A549 (cell line): ENCODE results near the gene PLEKHN1. TPM values are rescaled to one million over a fixed set of nuclear protein-coding genes. Genes with fewer than 3 reads are reported as not detected.

Experiments used
- ATAC-seq, 2 experiments: fragments of 200-7000 bp in 1 of 2; fragments of >200 bp in 1 of 2; cut with Nextera tagmentation in 1 of 2; cut with Tn5 transposase in 1 of 2; 3 replicates each; pipeline versions ENCODE4 v1.8.0 to v1.9.1; 2018 to 2020; ENCODE audit warnings: mild to moderate bottlenecking in 1 of 2, moderate library complexity in 1 of 2
- CTCF ChIA-PET: fragments of 300-600 bp; sonication (Branson Sonifier 250); formaldehyde crosslinking; extraction: SDS; loops from one replicate; lab custom pipeline; 2021; ENCODE audit warnings: antibody characterized with exemption, inconsistent platforms; lab: Yijun Ruan, JAX
- POLR2A ChIA-PET: fragments of 350-600 bp; formaldehyde crosslinking; extraction: SDS; loops from one replicate; lab custom pipeline; 2021; ENCODE audit warnings: antibody characterized with exemption, inconsistent platforms; lab: Yijun Ruan, JAX
- DNase-seq, 2 experiments: peaks; one replicate each; pipeline versions ENCODE4 v3.0.0 to v3.0.0-alpha.2; 2011 to 2016; ENCODE audit warnings: low read depth in 1 of 2, low spot score in 1 of 2
- FAIRE-seq: peaks from 2 replicates; lab custom pipeline; 2011; peaks lifted over from hg19 to GRCh38; lab: Jason Lieb, UNC
- H3K27ac ChIP-seq, 2 experiments: fragments of >200 bp; sonication (Bioruptor Twin); formaldehyde crosslinking; 3 replicates each; pipeline ENCODE4 v1.5.1; 2016 to 2017
- H3K4me1 ChIP-seq: fragments of >200 bp; sonication (Bioruptor Twin); formaldehyde crosslinking; 3 replicates; pipeline ENCODE4 v1.6.1; 2016
- H3K4me2 ChIP-seq: fragments of >200 bp; sonication (Bioruptor Twin); formaldehyde crosslinking; 3 replicates; pipeline ENCODE4 v1.6.1; 2016
- H3K4me3 ChIP-seq: fragments of >200 bp; sonication (Bioruptor Twin); formaldehyde crosslinking; 3 replicates; pipeline ENCODE4 v1.5.1; 2016
- H3K9me3 ChIP-seq: fragments of >200 bp; sonication (Bioruptor Twin); formaldehyde crosslinking; 3 replicates; pipeline ENCODE4 v1.6.1; 2016
- BHLHE40 ChIP-seq: IDR thresholded peaks from 2 replicates; pipeline ENCODE4 v1.6.1; 2012; ENCODE audit warnings: low read depth, low read length, inconsistent platforms
- CBX8 ChIP-seq: fragments of 200-600 bp; sonication (generic); IDR thresholded peaks from 2 replicates; pipeline ENCODE4 v1.6.1; 2016
- CHD4 ChIP-seq: fragments of 200-600 bp; sonication (generic); IDR thresholded peaks from 2 replicates; pipeline ENCODE4 v1.6.1; 2016; ENCODE audit warnings: antibody characterized with exemption, mild to moderate bottlenecking, borderline replicate concordance
- EP300 ChIP-seq, 2 experiments: fragments of >200 bp; sonication (Bioruptor Twin); formaldehyde crosslinking; IDR thresholded peaks; 2 replicates in 1 of 2; 3 replicates in 1 of 2; pipeline ENCODE4 v1.6.1; 2016 to 2017
- FOSB ChIP-seq: fragments of 250-450 bp; sonication (Bioruptor Pico); IDR thresholded peaks from 2 replicates; pipeline ENCODE4 v1.5.0; 2020; ENCODE audit warnings: mild to moderate bottlenecking, moderate library complexity
- FOSL2 ChIP-seq, 2 experiments: fragments of 450-650 bp in 1 of 2; fragments of >200 bp in 1 of 2; sonication (Bioruptor Twin) in 1 of 2; formaldehyde crosslinking; IDR thresholded peaks; 2 replicates each; pipeline versions ENCODE4 v1.5.0 to v1.6.1; 2016 to 2020; ENCODE audit warnings: mild to moderate bottlenecking in 1 of 2, moderate library complexity in 1 of 2
- FOXS1 ChIP-seq: fragments of 250-450 bp; sonication (Bioruptor Pico); IDR thresholded peaks from 2 replicates; pipeline ENCODE4 v1.5.0; 2020; ENCODE audit warnings: mild to moderate bottlenecking, moderate library complexity
- HEYL ChIP-seq: fragments of 250-450 bp; sonication (Bioruptor Pico); IDR thresholded peaks from 2 replicates; pipeline ENCODE4 v1.8.0; 2021; ENCODE audit warnings: mild to moderate bottlenecking, moderate library complexity
- HOXA7 ChIP-seq: fragments of 250-450 bp; sonication (Bioruptor Pico); IDR thresholded peaks from 2 replicates; pipeline ENCODE4 v1.5.0; 2020; ENCODE audit warnings: mild to moderate bottlenecking, moderate library complexity
- HOXB5 ChIP-seq: fragments of 250-450 bp; sonication (Bioruptor Pico); IDR thresholded peaks from 2 replicates; pipeline ENCODE4 v1.5.0; 2020; ENCODE audit warnings: mild to moderate bottlenecking, moderate library complexity
- KDM1A ChIP-seq: fragments of 200-600 bp; sonication (generic); IDR thresholded peaks from 2 replicates; pipeline ENCODE4 v1.6.1; 2016; ENCODE audit warnings: low read depth, mild to moderate bottlenecking
- NFE2L2 ChIP-seq: fragments of 150-350 bp; conservative IDR thresholded peaks from 2 replicates; pipeline ENCODE4 v1.6.1; 2014; ENCODE audit warnings: low read length
- PHF8 ChIP-seq: fragments of 200-600 bp; sonication (generic); IDR thresholded peaks from 2 replicates; pipeline ENCODE4 v1.6.1; 2016; ENCODE audit warnings: low read depth, mild to moderate bottlenecking, antibody characterized with exemption, moderate library complexity, borderline replicate concordance
- POLR2AphosphoS2 ChIP-seq: conservative IDR thresholded peaks from 2 replicates; pipeline ENCODE4 v1.6.1; 2012; ENCODE audit warnings: low read length, improper control_type of control experiment, inconsistent platforms
- RAD21 ChIP-seq, 2 experiments: fragments of >200 bp in 1 of 2; sonication (Bioruptor Twin) in 1 of 2; formaldehyde crosslinking in 1 of 2; IDR thresholded peaks in 1 of 2; conservative IDR thresholded peaks in 1 of 2; 2 replicates in 1 of 2; 3 replicates in 1 of 2; pipeline ENCODE4 v1.6.1; 2012 to 2018; ENCODE audit warnings: inconsistent platforms in 1 of 2
- RFX5 ChIP-seq: fragments of 450-650 bp; IDR thresholded peaks from 2 replicates; pipeline ENCODE4 v1.7.1; 2014; ENCODE audit warnings: antibody characterized with exemption, mild to moderate bottlenecking, moderate library complexity
- SREBF2 ChIP-seq: fragments of 450-650 bp; IDR thresholded peaks from 2 replicates; pipeline ENCODE4 v1.6.1; 2014; ENCODE audit warnings: mild to moderate bottlenecking, moderate library complexity
- TFCP2L1 ChIP-seq: fragments of 250-450 bp; sonication (Bioruptor Pico); IDR thresholded peaks from 2 replicates; pipeline ENCODE4 v1.5.0; 2021; ENCODE audit warnings: mild to moderate bottlenecking
- TP53 ChIP-seq: fragments of 250-450 bp; sonication (Bioruptor Pico); IDR thresholded peaks from 2 replicates; pipeline ENCODE4 v1.5.0; 2021; ENCODE audit warnings: mild to moderate bottlenecking, moderate library complexity
- ZC3H11A ChIP-seq: fragments of 450-650 bp; IDR thresholded peaks from 2 replicates; pipeline ENCODE4 v1.6.1; 2014; ENCODE audit warnings: antibody characterized with exemption, mild to moderate bottlenecking
- ZSCAN20 ChIP-seq: fragments of 250-450 bp; sonication (Bioruptor Pico); IDR thresholded peaks from 2 replicates; pipeline ENCODE4 v1.8.0; 2022; ENCODE audit warnings: mild to moderate bottlenecking, moderate library complexity
- WGBS: methylation state at CpG from one replicate; pipeline ENCODE4 v1.1.6; 2017; ENCODE audit errors: missing lambda C conversion rate; 5-methylcytosine and 5-hydroxymethylcytosine counted together
- polyA plus RNA-seq, 4 experiments: library from polyadenylated mRNA; depleted of rRNA in 3 of 4; stranded (reverse); fragments of >200 nt; fragmentation: RNase III in 1 of 4; extraction: RNeasy Plus Mini Kit Qiagen cat#74134 plus additional on column Dnase treatment in 1 of 4; gene quantifications; 2 replicates in 3 of 4; 3 replicates in 1 of 4; pipeline ENCODE4 v1.2.3, GENCODE V29; 2011 to 2017
- TF ChIP-seq, protein P1 (sequence below): fragments of 450-650 bp; IDR thresholded peaks from 2 replicates; pipeline ENCODE4 v1.6.1; 2014; ENCODE audit warnings: antibody characterized with exemption
- TF ChIP-seq, protein P2 (sequence below): fragments of 250-450 bp; sonication (Bioruptor Pico); IDR thresholded peaks from 2 replicates; pipeline ENCODE4 v1.5.0; 2021; ENCODE audit warnings: mild to moderate bottlenecking, moderate library complexity, borderline replicate concordance
- TF ChIP-seq, protein P3 (sequence below): fragments of >200 bp; sonication (Bioruptor Twin); formaldehyde crosslinking; IDR thresholded peaks from 3 replicates; pipeline ENCODE4 v1.6.1; 2016
- TF ChIP-seq, protein P4 (sequence below): fragments of >200 bp; sonication (Bioruptor Twin); formaldehyde crosslinking; IDR thresholded peaks from 3 replicates; pipeline ENCODE4 v1.5.1; 2016
- TF ChIP-seq, protein P5 (sequence below): IDR thresholded peaks from 2 replicates; pipeline ENCODE4 v1.6.1; 2012

Gene PLEKHN1
- polyA plus RNA-seq, 2 of the 4 experiments (the other 2 are of a cell fraction), result 0.75 to 3.2 TPM

DNA sequence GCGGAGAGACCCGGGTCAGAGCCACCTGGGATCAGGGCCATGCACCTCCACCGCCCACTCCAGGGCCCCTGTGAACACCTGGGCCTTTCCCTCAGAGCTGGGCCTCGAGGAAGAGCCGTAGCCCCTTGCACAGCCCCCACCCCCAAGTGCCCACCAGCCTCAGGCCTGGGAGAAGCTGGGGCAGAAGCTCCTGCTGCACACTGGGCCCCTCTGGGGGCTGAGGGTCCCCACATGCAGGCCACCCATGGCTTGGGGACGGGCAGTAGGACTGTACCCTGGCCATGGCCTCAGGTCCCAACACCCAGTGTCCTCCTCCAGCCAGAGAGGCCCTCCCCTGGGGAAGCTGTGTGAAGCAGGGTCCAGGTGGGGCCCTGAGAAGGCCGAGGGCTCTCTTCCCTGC, 13.7 kb upstream of the PLEKHN1 start (continued):
- no peak for TF ChIP-seq CHD4
- TF ChIP-seq KDM1A, result no peak

DNA sequence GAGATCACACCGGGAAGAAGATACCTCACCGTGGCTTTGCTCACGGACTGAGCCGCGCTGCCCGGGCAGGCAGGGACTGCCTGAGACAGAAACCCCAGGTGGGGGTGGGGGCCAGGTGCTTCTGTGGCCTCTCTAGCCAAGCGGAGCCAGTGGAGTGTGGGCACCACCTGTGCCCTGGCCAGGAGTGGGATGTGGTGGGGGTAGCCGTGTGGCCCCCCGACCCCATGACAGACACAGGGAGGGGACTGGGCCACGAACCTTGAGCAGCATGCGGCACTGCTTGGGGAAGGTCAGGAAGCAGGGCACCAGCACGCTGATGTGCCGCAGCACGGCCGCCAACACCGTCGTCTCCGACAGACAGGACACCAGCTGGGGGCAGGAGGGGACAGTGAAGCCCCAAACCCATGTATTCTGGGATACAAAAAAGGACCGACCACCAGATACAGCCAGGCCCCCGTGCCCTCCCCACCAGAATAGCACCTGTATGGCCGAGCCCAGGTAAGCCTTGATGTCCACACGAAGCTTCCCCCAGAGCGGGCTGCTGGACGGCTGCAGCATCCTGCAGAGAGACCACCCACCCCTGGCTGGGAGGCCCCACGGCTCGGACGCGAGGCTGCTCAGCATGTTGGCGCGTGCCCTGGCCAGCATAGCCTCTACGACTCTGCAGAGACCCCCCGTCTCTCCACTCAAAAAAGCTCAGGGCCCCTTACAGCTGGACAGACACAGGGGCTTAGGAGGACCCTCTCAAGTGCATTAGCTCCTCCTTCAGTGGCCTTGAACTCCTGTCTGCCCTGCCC, 12.6 kb upstream of the PLEKHN1 start:
- Histone ChIP-seq H3K4me2 (no peak overlapping the region), H3K4me1 (peaks cover 9% of the 10 kb centered on the region; the same call in 2 of the 3 replicates), H3K27ac (no peak overlapping the region), H3K9me3 (no peaks in the 10 kb centered on the region), H3K4me3 (no peak overlapping the region)
- DNase-seq (no peak), FAIRE-seq (no peak), ATAC-seq (no peak)
- WGBS, result 98% methylated on average over 16 of the region's 32 CpGs
- POLR2A ChIA-PET, result no interaction called here
- CTCF ChIA-PET, result interaction anchor here (0.5 to 2.3 kb wide), 6 partner anchors 10 to 23 kb away, joined by 3 to 9 read pairs (median 3); no protein-coding TSS in a partner anchor
- no peak for TF ChIP-seq SREBF2
- TF ChIP-seq, protein P1, sequence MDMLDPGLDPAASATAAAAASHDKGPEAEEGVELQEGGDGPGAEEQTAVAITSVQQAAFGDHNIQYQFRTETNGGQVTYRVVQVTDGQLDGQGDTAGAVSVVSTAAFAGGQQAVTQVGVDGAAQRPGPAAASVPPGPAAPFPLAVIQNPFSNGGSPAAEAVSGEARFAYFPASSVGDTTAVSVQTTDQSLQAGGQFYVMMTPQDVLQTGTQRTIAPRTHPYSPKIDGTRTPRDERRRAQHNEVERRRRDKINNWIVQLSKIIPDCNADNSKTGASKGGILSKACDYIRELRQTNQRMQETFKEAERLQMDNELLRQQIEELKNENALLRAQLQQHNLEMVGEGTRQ, result no peak
- TF ChIP-seq ZC3H11A, result no peak
- no peak for TF ChIP-seq FOSB
- no peak for TF ChIP-seq TP53 (CRISPR knock-in tag)
- TF ChIP-seq RAD21 (conservative IDR thresholded peaks at IDR 0.05 in 1 of 2, IDR thresholded peaks at IDR 0.05 in 1 of 2), result no peak
- no peak for TF ChIP-seq RFX5
- TF ChIP-seq, protein P2, sequence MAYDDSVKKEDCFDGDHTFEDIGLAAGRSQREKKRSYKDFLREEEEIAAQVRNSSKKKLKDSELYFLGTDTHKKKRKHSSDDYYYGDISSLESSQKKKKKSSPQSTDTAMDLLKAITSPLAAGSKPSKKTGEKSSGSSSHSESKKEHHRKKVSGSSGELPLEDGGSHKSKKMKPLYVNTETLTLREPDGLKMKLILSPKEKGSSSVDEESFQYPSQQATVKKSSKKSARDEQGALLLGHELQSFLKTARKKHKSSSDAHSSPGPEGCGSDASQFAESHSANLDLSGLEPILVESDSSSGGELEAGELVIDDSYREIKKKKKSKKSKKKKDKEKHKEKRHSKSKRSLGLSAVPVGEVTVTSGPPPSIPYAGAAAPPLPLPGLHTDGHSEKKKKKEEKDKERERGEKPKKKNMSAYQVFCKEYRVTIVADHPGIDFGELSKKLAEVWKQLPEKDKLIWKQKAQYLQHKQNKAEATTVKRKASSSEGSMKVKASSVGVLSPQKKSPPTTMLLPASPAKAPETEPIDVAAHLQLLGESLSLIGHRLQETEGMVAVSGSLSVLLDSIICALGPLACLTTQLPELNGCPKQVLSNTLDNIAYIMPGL, result no peak
- TF ChIP-seq POLR2AphosphoS2, result no peak
- no peak for TF ChIP-seq TFCP2L1 (CRISPR knock-in tag)
- TF ChIP-seq, protein P3, sequence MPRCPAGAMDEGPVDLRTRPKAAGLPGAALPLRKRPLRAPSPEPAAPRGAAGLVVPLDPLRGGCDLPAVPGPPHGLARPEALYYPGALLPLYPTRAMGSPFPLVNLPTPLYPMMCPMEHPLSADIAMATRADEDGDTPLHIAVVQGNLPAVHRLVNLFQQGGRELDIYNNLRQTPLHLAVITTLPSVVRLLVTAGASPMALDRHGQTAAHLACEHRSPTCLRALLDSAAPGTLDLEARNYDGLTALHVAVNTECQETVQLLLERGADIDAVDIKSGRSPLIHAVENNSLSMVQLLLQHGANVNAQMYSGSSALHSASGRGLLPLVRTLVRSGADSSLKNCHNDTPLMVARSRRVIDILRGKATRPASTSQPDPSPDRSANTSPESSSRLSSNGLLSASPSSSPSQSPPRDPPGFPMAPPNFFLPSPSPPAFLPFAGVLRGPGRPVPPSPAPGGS, result no peak
- TF ChIP-seq HEYL, result no peak
- TF ChIP-seq, protein P4, sequence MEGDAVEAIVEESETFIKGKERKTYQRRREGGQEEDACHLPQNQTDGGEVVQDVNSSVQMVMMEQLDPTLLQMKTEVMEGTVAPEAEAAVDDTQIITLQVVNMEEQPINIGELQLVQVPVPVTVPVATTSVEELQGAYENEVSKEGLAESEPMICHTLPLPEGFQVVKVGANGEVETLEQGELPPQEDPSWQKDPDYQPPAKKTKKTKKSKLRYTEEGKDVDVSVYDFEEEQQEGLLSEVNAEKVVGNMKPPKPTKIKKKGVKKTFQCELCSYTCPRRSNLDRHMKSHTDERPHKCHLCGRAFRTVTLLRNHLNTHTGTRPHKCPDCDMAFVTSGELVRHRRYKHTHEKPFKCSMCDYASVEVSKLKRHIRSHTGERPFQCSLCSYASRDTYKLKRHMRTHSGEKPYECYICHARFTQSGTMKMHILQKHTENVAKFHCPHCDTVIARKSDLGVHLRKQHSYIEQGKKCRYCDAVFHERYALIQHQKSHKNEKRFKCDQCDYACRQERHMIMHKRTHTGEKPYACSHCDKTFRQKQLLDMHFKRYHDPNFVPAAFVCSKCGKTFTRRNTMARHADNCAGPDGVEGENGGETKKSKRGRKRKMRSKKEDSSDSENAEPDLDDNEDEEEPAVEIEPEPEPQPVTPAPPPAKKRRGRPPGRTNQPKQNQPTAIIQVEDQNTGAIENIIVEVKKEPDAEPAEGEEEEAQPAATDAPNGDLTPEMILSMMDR, result no peak
- no peak for TF ChIP-seq FOXS1
- no peak for TF ChIP-seq EP300 (IDR thresholded peaks at IDR 0.05)

DNA sequence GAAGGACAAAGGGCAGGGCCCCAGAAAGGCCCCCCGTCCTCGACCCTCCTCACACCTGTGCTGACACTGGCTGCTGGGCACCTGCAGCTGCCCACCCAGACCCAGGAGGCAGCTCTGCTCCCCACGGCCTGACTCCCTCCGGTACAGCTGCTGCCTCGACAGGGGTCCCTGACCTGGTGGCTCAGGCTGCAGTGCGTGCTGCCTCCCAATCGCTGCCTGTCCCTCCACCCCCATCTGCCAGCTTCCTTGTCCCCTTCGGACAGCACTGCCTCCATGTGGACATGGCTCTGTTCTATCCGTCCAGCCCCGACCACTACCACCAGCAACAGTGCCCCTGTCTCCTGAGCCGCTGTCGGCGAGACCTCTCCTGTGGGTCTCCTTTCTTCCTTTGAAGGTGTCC, 11.4 kb upstream of the PLEKHN1 start:
- no peak for ATAC-seq
- ChIA-PET CTCF (interaction anchor here (0.9 to 1.6 kb wide), 2 partner anchors 11 to 49 kb away, joined by 3 read pairs; no protein-coding TSS in a partner anchor), POLR2A (no interaction called here)
- FAIRE-seq, result no peak
- H3K27ac ChIP-seq, result no peak overlapping the region
- no peak for DNase-seq
- TF ChIP-seq HOXA7 (no peak), FOSL2 (IDR thresholded peaks at IDR 0.05) (no peak), FOSL2 (CRISPR knock-in tag; IDR thresholded peaks at IDR 0.05) (no peak), ZSCAN20 (CRISPR knock-in tag) (no peak), POLR2AphosphoS2 (no peak), PHF8 (no peak), FOXS1 (no peak), RAD21 (conservative IDR thresholded peaks at IDR 0.05 in 1 of 2, IDR thresholded peaks at IDR 0.05 in 1 of 2) (no peak), HOXB5 (no peak), CBX8 (no peak), CHD4 (no peak), NFE2L2 (no peak), BHLHE40 (no peak)
- TF ChIP-seq, protein P5, sequence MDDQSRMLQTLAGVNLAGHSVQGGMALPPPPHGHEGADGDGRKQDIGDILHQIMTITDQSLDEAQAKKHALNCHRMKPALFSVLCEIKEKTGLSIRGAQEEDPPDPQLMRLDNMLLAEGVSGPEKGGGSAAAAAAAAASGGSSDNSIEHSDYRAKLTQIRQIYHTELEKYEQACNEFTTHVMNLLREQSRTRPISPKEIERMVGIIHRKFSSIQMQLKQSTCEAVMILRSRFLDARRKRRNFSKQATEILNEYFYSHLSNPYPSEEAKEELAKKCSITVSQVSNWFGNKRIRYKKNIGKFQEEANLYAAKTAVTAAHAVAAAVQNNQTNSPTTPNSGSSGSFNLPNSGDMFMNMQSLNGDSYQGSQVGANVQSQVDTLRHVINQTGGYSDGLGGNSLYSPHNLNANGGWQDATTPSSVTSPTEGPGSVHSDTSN, result no peak
- TF ChIP-seq, protein P3, result no peak
- WGBS, result 95% methylated on average over 13 of the region's 13 CpGs
- H3K4me3 ChIP-seq, result no peak overlapping the region
- no peaks in the 10 kb centered on the region for H3K9me3 ChIP-seq
- H3K4me1 ChIP-seq, result peaks cover 12% of the 10 kb centered on the region; the same call in 2 of the 3 replicates
- no peak overlapping the region for H3K4me2 ChIP-seq
